AG08395 (cell line): Measurements from ENCODE around the gene NPC1L1.

Experiments
- DNase-seq: peaks from one replicate; pipeline ENCODE4 v3.0.0; 2012; ENCODE audit warnings: mixed read lengths, low spot score

NPC1L1 gene

DNA sequence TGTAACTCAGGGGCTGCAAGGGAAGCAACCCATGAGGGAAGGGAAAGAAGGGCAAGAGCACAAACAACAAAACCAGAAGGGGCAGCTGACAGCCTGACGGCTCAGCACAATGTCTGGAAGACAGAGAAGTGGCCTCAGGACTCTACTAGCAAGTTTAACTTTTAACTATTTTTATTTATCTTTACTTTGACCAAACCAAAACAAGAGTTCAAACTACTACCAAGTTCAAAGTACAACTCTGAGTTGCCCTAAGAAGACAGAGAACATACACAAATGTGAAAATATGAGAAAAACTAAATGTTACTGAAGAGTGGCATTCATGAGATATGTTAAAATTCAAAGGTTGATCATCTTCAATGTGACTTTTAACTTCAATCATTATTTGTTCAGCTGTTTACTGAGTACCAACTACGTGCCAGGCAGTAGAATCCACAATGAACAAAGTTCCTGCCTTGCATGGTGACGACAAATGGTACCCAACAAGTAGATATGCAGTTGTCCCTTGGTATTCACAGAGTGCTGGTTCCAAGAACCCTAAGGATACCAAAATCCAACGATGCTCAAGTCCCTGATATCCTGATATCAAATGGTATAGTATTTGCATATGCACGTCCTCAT lies 70.4 kb downstream of the NPC1L1 start:
- DNase-seq = no peak

DNA sequence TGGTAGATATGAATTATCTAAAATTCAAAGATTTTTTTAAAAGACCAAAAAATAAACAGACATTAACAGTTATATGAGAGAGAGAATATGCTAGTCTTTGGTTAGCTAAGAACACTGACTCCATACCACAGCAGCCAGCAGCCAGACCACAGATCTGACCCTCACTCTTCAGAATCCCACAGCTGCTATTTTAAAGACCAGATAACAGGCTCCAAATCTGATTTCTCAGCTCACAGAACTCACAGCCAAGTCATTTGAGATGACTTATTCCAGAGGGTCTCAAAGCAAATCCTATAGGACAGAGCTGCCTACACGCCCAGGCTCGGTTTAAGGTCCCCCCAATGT lies 71.0 kb downstream of the NPC1L1 start:
- no peak for DNase-seq

DNA sequence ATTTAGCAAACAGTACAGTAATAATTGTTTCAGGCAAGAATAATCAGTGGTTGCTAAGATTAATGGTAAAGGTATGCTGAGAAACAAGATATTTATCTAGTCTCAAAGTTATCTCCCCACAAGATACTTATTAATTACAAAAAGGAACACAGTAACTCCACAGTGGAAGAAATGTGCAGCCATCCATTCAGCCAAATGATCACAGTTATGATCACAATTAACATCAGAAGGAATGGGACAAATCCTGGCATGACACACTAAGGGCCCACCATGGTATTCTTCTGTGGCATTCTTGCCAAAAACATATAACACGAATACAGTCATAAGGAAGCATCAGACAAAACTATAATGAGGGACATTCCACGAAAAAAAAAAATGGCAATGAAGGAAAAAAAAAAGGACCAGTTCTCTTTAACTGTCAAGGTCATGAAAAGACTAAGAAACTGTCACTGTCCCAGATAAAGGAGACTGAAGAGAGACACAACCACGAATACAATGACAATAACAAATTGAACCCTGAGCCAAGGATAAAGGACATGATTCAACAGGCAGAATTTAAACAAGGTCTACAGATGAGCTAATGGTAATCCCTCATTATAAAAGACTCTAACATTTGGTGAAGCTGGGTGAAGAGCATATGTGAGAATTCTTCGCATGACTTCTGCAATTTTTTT lies 71.5 kb downstream of the NPC1L1 start:
- DNase-seq = no peak

DNA sequence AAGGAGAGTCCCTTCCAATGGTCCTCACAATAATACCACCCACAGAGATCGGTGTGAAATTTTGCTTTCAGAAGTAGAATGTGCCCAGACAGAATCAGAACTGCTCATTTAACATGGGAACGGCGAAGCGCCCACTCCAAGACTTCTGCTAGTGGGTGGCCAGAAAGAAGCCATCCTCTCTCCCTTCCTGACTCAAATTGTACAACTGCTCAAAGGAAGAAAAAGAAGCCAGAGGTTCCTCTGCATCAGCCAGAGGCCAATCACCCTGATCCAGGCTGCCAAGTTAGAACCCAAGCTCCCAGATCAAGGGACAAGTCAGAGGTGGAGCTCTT lies 73.9 kb downstream of the NPC1L1 start:
- no peak for DNase-seq

DNA sequence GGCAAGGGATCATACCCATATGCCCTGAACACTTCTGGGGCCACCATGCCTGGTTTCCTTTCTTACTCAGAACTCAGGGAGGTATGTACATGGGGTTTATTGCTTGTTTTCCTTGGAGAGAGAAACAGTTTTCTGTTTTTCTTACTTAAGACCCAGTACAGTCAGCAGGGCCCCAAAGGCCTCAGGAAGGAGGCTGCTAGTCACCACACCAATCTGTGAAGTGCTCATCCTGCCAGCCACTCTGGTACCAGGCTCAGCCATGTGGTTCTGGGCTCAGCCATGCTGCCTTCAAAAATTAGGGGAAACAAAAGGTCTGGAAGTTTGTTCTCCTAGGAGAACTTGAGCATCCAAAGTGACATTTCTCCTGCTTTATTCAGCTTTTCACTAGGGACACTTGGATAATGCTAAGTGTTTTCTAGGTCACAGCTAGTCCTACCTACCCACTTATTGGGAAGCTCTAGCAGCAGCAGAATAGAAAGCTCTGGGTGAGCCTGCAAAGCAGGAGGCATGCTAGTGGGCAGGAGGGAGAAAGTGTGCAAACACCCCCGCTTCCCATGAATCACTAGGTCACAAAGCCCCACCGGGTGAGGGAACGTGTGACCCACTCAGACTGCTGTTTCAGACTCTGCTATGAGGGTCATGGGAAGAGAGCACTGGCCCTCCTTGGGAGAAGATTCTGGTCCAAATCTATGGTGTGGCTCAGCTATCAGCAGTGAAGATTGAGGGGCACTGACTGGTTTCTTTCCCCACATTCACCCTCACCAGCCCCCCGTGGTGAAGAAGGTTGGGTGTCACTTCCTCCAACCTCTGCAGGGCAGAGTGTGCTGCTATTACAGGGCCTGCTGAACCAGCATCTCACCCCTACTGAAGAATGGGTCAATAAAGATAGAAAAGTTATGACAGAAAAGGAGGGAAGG lies 74.6 kb downstream of the NPC1L1 start:
- no peak for DNase-seq

DNA sequence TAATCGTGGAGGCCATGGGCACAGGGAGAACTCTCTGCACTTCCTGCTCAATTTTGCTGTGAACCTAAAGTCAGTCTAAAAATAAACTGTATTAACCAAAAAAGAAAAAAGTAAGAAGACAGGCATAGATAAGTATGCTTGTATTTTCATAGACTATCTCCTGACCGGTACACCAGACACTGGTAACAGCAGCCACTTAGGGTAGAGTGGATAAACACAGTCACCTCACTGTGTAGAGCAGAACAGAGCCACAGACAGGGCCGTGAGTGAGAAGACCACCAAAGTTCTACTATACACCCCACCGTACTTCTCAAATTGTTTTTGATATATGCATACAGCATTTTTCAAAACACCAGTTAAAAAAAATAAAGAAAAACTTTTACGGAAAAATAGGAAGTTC lies 75.6 kb downstream of the NPC1L1 start:
- DNase-seq = no peak

DNA sequence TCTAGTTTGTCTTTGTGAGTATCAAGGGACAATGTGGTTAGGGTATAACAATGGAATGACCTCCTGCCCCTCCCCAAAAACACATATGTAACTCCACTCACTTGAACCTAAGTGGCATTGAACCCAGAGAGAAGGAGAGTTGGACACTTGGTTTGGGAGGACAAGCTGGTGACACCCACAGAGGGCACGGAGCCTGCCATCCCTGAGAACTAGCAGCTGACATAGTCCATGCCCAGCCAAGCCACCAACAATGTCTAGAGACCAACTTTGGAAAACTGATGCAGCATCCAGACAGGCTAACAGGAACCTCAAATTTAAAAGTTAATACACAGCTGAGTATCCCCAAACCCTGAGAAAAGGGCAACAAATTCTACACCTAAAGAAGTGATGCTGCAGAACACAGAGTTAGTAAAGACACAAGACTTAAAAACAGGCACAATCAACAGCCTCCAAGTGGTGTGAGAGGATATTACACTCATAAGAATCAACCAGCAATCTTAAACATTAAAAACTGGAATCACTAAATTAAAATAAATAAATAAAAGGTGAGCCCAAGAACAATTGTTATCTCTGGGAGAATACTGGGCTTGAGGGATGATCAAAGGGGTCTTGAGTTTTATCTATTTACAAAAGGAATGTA lies 77.8 kb downstream of the NPC1L1 start:
- DNase-seq = no peak
